A172 (cell line): Measurements from ENCODE around the gene ZNF593. TPM values are rescaled to one million over a fixed set of nuclear protein-coding genes. Genes with fewer than 3 reads are reported as not detected.

Experiments
- DNase-seq: peaks from one replicate; pipeline ENCODE4 v3.0.0-alpha.2; 2015; ENCODE audit warnings: low spot score
- total RNA-seq: library from RNA; depleted of rRNA; stranded (reverse); fragments of >200 nt; shearing (Covaris generic); gene quantifications from 2 replicates; pipeline ENCODE4 v1.2.3, GENCODE V29; 2014; rRNA removed

ZNF593 gene
- total RNA-seq, 1 experiment from 2014 or later: 18.1 TPM

DNA sequence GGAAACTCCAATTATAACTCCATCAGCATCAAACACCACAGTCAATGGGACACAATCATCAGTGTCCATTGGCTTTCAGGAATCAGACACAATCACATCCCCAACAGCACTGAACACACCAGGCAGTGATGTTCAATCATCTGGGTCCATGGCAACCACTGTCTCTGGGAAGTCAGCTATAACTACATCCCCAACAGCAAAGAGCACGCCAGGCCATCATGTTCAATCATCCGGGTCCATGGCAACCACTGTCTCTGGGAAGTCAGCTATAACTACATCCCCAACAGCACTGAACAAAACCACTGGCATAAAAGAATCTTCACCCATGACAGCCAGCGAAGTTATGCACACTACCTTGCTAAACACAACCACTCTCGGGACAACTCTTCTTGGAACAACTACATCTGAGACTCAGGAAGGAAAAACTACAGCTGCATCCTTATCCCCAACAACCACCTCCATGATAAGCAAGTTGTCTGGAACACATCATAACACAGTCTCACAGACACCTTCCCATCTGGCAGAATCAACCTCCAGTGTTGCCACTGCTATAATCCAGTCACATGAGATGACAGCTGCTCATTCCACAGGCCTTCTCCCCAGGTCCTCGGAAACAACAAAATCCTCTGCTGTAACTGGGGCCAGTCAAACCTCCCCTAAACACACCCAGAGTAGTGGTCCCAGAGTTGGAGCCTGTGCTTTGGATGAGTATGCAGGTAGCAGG lies 40.6 kb downstream of the ZNF593 start:
- DNase-seq: no peak

DNA sequence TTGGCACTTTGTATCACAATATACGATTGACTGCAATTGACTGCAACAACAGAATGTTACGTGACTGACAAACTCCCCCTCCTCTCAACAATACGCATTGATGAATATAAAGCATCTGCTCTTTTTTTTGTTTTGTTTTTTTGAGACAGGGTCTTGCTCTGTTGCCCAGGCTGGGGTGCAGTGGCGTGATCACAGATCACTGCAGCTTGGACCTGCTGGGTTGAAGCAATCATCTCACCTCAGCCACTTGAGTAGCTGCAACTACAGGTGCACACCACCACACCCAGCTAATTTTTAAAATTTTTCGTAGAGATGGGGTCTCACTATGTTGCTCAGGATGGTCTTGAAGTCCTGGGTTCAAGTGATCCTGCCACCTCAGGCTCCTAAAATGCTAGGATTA lies 43.0 kb downstream of the ZNF593 start:
- DNase-seq: no peak

DNA sequence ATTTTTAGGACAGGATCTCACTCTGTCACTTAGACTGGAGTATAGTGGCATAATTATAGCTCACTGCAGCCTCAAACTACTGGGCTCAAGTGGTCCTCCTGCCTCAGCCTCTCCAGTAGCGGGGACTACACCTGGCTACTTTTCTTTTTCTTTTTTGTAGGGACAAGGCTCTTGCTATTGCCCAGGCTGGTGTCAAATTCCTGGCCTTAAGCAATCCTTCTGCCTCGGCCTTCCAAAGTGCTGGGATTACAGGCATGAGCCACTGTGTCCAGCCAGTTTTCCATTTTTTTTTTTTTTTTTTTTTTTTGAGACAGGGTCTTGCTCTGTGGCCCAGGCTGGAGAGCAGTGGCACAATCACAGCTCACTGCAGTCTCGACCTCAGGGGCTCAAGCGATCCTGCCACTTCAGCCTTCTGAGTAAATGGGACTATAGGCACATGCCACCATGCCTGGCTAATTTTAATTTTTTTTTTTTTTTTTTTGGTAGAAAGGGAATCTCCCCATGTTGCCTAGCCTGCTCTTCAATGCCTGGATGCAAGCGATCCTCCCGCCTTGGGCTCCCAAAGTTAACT lies 43.7 kb downstream of the ZNF593 start:
- no peak for DNase-seq

DNA sequence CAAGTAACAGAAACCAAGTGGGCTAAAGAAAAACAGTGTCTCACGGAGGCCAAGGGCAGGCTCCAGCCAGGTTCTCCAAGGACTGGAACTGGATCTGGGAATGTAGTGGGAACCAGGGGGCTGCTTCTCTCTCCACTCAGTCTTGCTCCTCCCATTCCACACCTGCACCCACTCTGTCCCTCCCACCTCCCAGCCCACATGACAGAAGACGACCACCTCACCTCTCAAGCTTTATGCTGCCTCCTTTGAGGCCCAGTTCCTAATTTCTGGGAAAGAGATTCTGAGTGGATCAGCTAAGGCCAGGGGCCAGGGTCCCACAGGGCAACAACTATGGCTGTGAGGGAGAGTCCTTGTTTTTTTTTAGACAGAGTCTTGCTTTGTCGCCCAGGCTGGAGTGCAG lies 45.5 kb downstream of the ZNF593 start:
- DNase-seq: no peak

DNA sequence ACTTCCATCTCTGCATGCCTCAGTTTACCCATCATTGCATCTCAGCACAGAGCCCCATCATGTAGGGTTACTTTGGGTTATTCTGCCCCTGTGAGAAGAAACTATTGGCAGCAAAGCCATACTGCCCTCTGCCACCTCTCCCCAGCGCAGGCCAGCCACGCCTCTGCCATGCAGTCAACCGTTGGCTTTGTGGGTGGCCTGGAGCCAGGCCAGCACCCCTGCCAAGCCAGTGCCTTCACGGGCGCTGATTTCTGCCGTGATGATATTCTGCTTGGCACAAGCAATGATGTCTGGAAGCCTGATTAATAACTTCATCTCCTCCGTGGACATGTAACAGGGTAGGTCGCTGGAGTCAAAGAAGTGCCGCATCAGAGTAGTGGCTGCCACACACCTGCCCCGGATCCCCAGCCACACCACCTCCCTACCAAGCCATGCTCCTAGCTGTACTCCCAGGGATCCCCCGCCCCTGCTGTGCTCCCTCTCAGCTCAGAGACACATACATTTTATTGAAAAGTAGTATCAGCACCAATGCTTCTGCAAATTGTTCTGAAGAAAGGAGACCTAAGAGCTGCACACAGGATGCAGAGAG lies 49.3 kb downstream of the ZNF593 start:
- peak; percentile 21 for DNase-seq

Other genes starting within 250 kb of the ZNF593 start
- 8.5 and 13.0 TPM in 2 replicates for gene PAFAH2, start 171.8 kb upstream of the ZNF593 start, total RNA-seq
- gene EXTL1, start 148.1 kb upstream of the ZNF593 start, total RNA-seq: 0.17 TPM in 1 of 2 replicates, not detected in the other
- gene SLC30A2, start 123.8 kb upstream of the ZNF593 start, total RNA-seq: not detected in 2 replicates
- not detected in 2 replicates for gene TRIM63, start 102.3 kb upstream of the ZNF593 start, total RNA-seq
- 4.4 and 6.1 TPM in 2 replicates for gene PDIK1L, start 58.1 kb upstream of the ZNF593 start, total RNA-seq
- gene FAM110D, start 10.8 kb upstream of the ZNF593 start, total RNA-seq: 0.62 TPM in 1 of 2 replicates, not detected in the other
- not detected in 2 replicates for gene C1orf232, start 945 bp upstream of the ZNF593 start, total RNA-seq
- gene ZNF593OS, start 1.9 kb downstream of the ZNF593 start, total RNA-seq: not detected in 2 replicates
- gene CNKSR1, start 7.6 kb downstream of the ZNF593 start, total RNA-seq: not detected in 2 replicates
- gene CATSPER4, start 20.7 kb downstream of the ZNF593 start, total RNA-seq: not detected in 2 replicates
- gene CEP85, start 64.3 kb downstream of the ZNF593 start, total RNA-seq: 13.4 and 18.0 TPM in 2 replicates
- 71.8 and 77.5 TPM in 2 replicates for gene SH3BGRL3, start 110.2 kb downstream of the ZNF593 start, total RNA-seq
- gene UBXN11, start 136.7 kb downstream of the ZNF593 start, total RNA-seq: 2.9 and 7.6 TPM in 2 replicates
- not detected in 2 replicates for gene CD52, start 148.1 kb downstream of the ZNF593 start, total RNA-seq
- 0.02 and 0.17 TPM in 2 replicates for gene CRYBG2, start 184.2 kb downstream of the ZNF593 start, total RNA-seq
- gene ZNF683, start 202.8 kb downstream of the ZNF593 start, total RNA-seq: not detected in 2 replicates
- not detected in 2 replicates for gene LIN28A, start 240.9 kb downstream of the ZNF593 start, total RNA-seq